Activated CD8-positive, alpha-beta memory T cell treated with anti-CD3 and anti-CD28 coated beads, Interleukin-2, amount 50 U/mL, for 48 hours (primary cell): ENCODE data around the gene CPA1.

Experiments used
- DNase-seq: peaks from one replicate; pipeline ENCODE4 v3.0.0-alpha.2; 2020

Gene CPA1

GRCh38 chr7:130356121-130356875 is 24.0 kb upstream of the CPA1 start:
- no peak for DNase-seq

GRCh38 chr7:130356876-130357611 is 23.2 kb upstream of the CPA1 start:
- no peak for DNase-seq

GRCh38 chr7:130358471-130358870 is 21.8 kb upstream of the CPA1 start:
- DNase-seq: no peak

- no peak for DNase-seq
Observed at GRCh38 chr7:130359276-130359857, 20.9 kb upstream of the CPA1 start.

GRCh38 chr7:130360518-130360917 is 19.8 kb upstream of the CPA1 start:
- DNase-seq: no peak

GRCh38 chr7:130361681-130362080 is 18.6 kb upstream of the CPA1 start:
- no peak for DNase-seq

GRCh38 chr7:130362251-130362816 is 18.0 kb upstream of the CPA1 start:
- no peak for DNase-seq

GRCh38 chr7:130363026-130363847 is 17.1 kb upstream of the CPA1 start:
- peak; percentile 77 for DNase-seq

- no peak for DNase-seq
Observed at GRCh38 chr7:130364451-130364850, 15.8 kb upstream of the CPA1 start.

- DNase-seq: no peak
Observed at GRCh38 chr7:130365088-130365487, 15.2 kb upstream of the CPA1 start.

GRCh38 chr7:130365511-130366441 is 14.5 kb upstream of the CPA1 start:
- DNase-seq: no peak

GRCh38 chr7:130366564-130366963 is 13.7 kb upstream of the CPA1 start:
- DNase-seq: no peak

GRCh38 chr7:130367088-130367755 is 13.1 kb upstream of the CPA1 start:
- no peak for DNase-seq

GRCh38 chr7:130367836-130368746 is 12.2 kb upstream of the CPA1 start:
- no peak for DNase-seq

GRCh38 chr7:130369110-130369711 is 11.1 kb upstream of the CPA1 start:
- no peak for DNase-seq

GRCh38 chr7:130369831-130370550 is 10.3 kb upstream of the CPA1 start:
- DNase-seq: no peak

GRCh38 chr7:130371046-130371445 is 9.2 kb upstream of the CPA1 start:
- no peak for DNase-seq

GRCh38 chr7:130372402-130373165 is 7.7 kb upstream of the CPA1 start:
- DNase-seq: no peak
